ENCODE results near the gene INSM2. TPM values are rescaled to one million over a fixed set of nuclear protein-coding genes. Genes with fewer than 3 reads are reported as not detected.

Gene INSM2
- total and polyA plus RNA-seq, 2 of the 13 experiments (the other 11 are each of a cell fraction or from before 2014, with no cell fraction given) = not detected

DNA sequence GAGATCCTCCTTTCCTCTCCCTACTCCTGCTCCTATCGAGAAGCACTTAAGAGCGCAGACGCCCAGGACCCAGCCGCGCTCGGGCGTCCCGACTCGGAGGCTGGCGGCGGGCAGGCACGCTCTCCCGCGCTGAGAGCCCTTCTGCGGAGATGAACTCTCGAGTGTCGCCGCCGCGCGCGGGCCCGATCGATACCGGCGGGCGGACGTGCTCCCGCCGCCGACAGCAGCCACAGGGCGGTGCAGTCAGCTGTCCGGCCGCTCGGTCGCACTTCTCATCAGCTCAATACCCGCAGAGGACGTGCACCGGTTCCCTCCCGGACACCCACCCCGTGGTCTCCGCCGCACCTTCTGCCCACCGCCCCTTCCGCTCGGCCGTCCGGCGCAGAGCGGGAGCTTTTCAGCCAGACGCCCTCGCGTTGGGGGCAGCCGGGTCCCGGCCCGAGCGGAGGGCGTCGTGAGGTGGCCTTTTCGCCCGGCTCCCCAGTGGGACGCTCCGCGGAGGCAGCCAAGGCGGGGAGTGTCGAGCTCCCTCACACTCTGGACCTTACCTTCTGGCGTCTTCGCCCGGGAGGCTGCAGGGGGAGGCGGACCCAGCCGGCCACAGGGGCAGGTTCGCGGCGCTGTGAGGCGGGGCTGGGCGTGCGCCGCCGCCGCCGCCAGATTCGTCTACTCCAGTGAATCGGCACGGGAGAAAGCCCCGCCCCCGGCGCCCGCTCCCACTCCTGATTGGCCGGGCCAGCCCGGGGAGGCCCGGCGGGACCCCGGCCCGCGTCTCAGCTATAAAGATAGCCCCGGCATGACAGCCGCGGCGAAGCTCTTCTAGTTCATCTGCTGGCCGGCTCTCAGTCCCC, at the start of gene INSM2 (continued):
- TF ChIP-seq, protein P1, sequence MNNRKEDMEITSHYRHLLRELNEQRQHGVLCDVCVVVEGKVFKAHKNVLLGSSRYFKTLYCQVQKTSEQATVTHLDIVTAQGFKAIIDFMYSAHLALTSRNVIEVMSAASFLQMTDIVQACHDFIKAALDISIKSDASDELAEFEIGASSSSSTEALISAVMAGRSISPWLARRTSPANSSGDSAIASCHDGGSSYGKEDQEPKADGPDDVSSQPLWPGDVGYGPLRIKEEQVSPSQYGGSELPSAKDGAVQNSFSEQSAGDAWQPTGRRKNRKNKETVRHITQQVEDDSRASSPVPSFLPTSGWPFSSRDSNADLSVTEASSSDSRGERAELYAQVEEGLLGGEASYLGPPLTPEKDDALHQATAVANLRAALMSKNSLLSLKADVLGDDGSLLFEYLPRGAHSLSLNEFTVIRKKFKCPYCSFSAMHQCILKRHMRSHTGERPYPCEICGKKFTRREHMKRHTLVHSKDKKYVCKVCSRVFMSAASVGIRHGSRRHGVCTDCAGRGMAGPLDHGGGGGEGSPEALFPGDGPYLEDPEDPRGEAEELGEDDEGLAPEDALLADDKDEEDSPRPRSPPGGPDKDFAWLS (CRISPR knock-in tag; IDR thresholded peaks at IDR 0.05; ENCODE audit: borderline replicate concordance) = peak; percentile 98; the same call in 1 of the 2 replicates
- no peak for TF ChIP-seq ZNF296 (CRISPR knock-in tag; conservative IDR thresholded peaks at IDR 0.05)
- TF ChIP-seq ZNF33B (CRISPR knock-in tag; IDR thresholded peaks at IDR 0.05) = peak; percentile 85
- TF ChIP-seq ZNF510 (CRISPR knock-in tag; IDR thresholded peaks at IDR 0.05; ENCODE audit: low read depth) = peak; percentile 95; the same call in 1 of the 2 replicates
- TF ChIP-seq ZNF83 (CRISPR knock-in tag; IDR thresholded peaks at IDR 0.05; ENCODE audit: borderline replicate concordance) = no peak; the same call in 1 of the 2 replicates
- TF ChIP-seq, protein P2, sequence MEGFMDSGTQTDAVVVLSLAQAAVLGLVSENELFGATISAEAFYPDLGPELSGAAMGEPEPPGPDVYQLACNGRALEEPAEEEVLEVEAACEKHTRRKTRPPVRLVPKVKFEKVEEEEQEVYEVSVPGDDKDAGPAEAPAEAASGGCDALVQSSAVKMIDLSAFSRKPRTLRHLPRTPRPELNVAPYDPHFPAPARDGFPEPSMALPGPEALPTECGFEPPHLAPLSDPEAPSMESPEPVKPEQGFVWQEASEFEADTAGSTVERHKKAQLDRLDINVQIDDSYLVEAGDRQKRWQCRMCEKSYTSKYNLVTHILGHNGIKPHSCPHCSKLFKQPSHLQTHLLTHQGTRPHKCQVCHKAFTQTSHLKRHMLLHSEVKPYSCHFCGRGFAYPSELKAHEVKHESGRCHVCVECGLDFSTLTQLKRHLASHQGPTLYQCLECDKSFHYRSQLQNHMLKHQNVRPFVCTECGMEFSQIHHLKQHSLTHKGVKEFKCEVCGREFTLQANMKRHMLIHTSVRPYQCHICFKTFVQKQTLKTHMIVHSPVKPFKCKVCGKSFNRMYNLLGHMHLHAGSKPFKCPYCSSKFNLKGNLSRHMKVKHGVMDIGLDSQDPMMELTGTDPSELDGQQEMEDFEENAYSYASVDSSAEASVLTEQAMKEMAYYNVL (CRISPR knock-in tag; IDR thresholded peaks at IDR 0.05; ENCODE audit: borderline replicate concordance) = peak; percentile 85
- peak; percentile 31; the same call in 1 of the 2 replicates for TF ChIP-seq DMAP1 (CRISPR knock-in tag; IDR thresholded peaks at IDR 0.05)
- peak; percentile 71; the same call in 1 of the 2 replicates for TF ChIP-seq ZNF264 (CRISPR knock-in tag; IDR thresholded peaks at IDR 0.05)
- TF ChIP-seq PHF8 (CRISPR knock-in tag; IDR thresholded peaks at IDR 0.05) = peak; percentile 62
- no peak for TF ChIP-seq FOXK2 (IDR thresholded peaks at IDR 0.05)
- peak; percentile 16; the same call in 1 of the 2 replicates for TF ChIP-seq NFE2L1 (CRISPR knock-in tag; IDR thresholded peaks at IDR 0.05; ENCODE audit: borderline replicate concordance)
- TF ChIP-seq CEBPG (CRISPR knock-in tag; IDR thresholded peaks at IDR 0.05) = no peak
- TF ChIP-seq FOXA3 (CRISPR knock-in tag; IDR thresholded peaks at IDR 0.05) = no peak; the same call in 1 of the 2 replicates
- no peak for TF ChIP-seq SUZ12 (IDR thresholded peaks at IDR 0.05; ENCODE audit: low read depth, low read length)
- TF ChIP-seq, protein P3, sequence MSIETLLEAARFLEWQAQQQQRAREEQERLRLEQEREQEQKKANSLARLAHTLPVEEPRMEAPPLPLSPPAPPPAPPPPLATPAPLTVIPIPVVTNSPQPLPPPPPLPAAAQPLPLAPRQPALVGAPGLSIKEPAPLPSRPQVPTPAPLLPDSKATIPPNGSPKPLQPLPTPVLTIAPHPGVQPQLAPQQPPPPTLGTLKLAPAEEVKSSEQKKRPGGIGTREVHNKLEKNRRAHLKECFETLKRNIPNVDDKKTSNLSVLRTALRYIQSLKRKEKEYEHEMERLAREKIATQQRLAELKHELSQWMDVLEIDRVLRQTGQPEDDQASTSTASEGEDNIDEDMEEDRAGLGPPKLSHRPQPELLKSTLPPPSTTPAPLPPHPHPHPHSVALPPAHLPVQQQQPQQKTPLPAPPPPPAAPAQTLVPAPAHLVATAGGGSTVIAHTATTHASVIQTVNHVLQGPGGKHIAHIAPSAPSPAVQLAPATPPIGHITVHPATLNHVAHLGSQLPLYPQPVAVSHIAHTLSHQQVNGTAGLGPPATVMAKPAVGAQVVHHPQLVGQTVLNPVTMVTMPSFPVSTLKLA (IDR thresholded peaks at IDR 0.05) = no peak
- no peak for TF ChIP-seq HNF4G (IDR thresholded peaks at IDR 0.05; ENCODE audit: borderline replicate concordance, low read depth, low read length)
- no peak for TF ChIP-seq HNF4G (CRISPR knock-in tag; IDR thresholded peaks at IDR 0.05; ENCODE audit: borderline replicate concordance, low read depth)
- no peak for TF ChIP-seq POLR2AphosphoS2 (IDR thresholded peaks at IDR 0.05; ENCODE audit: low read depth, low read length)
- TF ChIP-seq, protein P4, sequence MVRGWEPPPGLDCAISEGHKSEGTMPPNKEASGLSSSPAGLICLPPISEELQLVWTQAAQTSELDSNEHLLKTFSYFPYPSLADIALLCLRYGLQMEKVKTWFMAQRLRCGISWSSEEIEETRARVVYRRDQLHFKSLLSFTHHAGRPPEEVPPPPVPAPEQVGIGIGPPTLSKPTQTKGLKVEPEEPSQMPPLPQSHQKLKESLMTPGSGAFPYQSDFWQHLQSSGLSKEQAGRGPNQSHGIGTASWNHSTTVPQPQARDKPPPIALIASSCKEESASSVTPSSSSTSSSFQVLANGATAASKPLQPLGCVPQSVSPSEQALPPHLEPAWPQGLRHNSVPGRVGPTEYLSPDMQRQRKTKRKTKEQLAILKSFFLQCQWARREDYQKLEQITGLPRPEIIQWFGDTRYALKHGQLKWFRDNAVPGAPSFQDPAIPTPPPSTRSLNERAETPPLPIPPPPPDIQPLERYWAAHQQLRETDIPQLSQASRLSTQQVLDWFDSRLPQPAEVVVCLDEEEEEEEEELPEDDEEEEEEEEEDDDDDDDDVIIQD (CRISPR knock-in tag; IDR thresholded peaks at IDR 0.05; ENCODE audit: low read depth) = no peak
- peak; percentile 76; the same call in 1 of the 2 replicates for TF ChIP-seq ZNF773 (CRISPR knock-in tag; IDR thresholded peaks at IDR 0.05; ENCODE audit: borderline replicate concordance)
- TF ChIP-seq KDM5B (CRISPR knock-in tag; IDR thresholded peaks at IDR 0.05; ENCODE audit: borderline replicate concordance) = peak; percentile 95; the same call in 1 of the 2 replicates
- TF ChIP-seq ZNF891 (CRISPR knock-in tag; IDR thresholded peaks at IDR 0.05) = peak; percentile 82
- TF ChIP-seq NKX3-1 (CRISPR knock-in tag; IDR thresholded peaks at IDR 0.05) = no peak

Data from HepG2 (cell line).